ENCODE results near the gene TMEM158. TPM values are rescaled to one million over a fixed set of nuclear protein-coding genes. Genes with fewer than 3 reads are reported as not detected.

Gene TMEM158
- total RNA-seq, 1 experiment from 2014 or later, result 7.5 TPM

GRCh38 chr3:45212095-45212468, 14.0 kb downstream of the TMEM158 start:
- Histone ChIP-seq H3K36me3 (ENCODE audit: low read depth) (no peaks in the 10 kb centered on the region), H3K9me3 (ENCODE audit: insufficient read depth, low read depth) (no peaks in the 10 kb centered on the region), H3K4me1 (replicated peaks; ENCODE audit: insufficient read depth) (peaks cover 23% of the 10 kb centered on the region), H3K4me3 (no peak overlapping the region), H3K9me2 (ENCODE audit: insufficient read depth) (no peaks in the 10 kb centered on the region), H3K4me2 (no peak overlapping the region), H3K27ac (no peak overlapping the region), H3K27me3 (ENCODE audit: insufficient read depth, low read depth) (no peaks in the 10 kb centered on the region), H2AFZ (no peak overlapping the region), H3K79me2 (ENCODE audit: low read depth) (no peaks in the 10 kb centered on the region), H4K20me1 (ENCODE audit: insufficient read depth) (no peaks in the 10 kb centered on the region), H3F3A (ENCODE audit: insufficient read depth, low read depth) (peaks cover 6% of the 10 kb centered on the region; the same call in 1 of the 2 replicates)
- no TSS peak for BruUV-seq (replicated peaks)
- CTCF ChIA-PET, result interaction anchor here (3.1 kb wide), 1 partner anchor 171 kb away, joined by 17 read pairs; no protein-coding TSS in a partner anchor
- POLR2A ChIA-PET (ENCODE audit: unreplicated experiment), result interaction anchor here (0.6 kb wide), 1 partner anchor 101 kb away, joined by 3 read pairs; no protein-coding TSS in a partner anchor
- TF ChIP-seq EZH2 (IDR thresholded peaks at IDR 0.05; ENCODE audit: low read depth) (no peak), CTCF (conservative IDR thresholded peaks at IDR 0.05) (no peak)
- no peak for DNase-seq
- intact Hi-C loops (cut with micrococcal nuclease; ENCODE audit: unreplicated experiment), result no loop called here

GRCh38 chr3:45211466-45212094, 14.5 kb downstream of the TMEM158 start:
- TF ChIP-seq CTCF (conservative IDR thresholded peaks at IDR 0.05) (no peak), EZH2 (IDR thresholded peaks at IDR 0.05; ENCODE audit: low read depth) (no peak)
- Histone ChIP-seq H3K79me2 (ENCODE audit: low read depth) (no peaks in the 10 kb centered on the region), H3K36me3 (ENCODE audit: low read depth) (no peaks in the 10 kb centered on the region), H3K4me2 (no peak overlapping the region), H3K4me1 (replicated peaks; ENCODE audit: insufficient read depth) (peaks cover 24% of the 10 kb centered on the region), H3K27me3 (ENCODE audit: insufficient read depth, low read depth) (no peaks in the 10 kb centered on the region), H3K9me3 (ENCODE audit: insufficient read depth, low read depth) (no peaks in the 10 kb centered on the region), H4K20me1 (ENCODE audit: insufficient read depth) (no peaks in the 10 kb centered on the region), H2AFZ (no peak overlapping the region), H3K4me3 (no peak overlapping the region), H3K9me2 (ENCODE audit: insufficient read depth) (no peaks in the 10 kb centered on the region), H3F3A (ENCODE audit: insufficient read depth, low read depth) (peaks cover 6% of the 10 kb centered on the region; the same call in 1 of the 2 replicates), H3K27ac (no peak overlapping the region)
- DNase-seq, result no peak
- no TSS peak for BruUV-seq (replicated peaks)
- ChIA-PET CTCF (interaction anchor here (0.6 to 3.1 kb wide), 3 partner anchors 74 to 170 kb away, joined by 3 to 17 read pairs (median 3); no protein-coding TSS in a partner anchor), POLR2A (ENCODE audit: unreplicated experiment) (interaction anchor here (0.6 kb wide), 1 partner anchor 100 kb away, joined by 3 read pairs; no protein-coding TSS in a partner anchor)
- intact Hi-C loops (cut with micrococcal nuclease; ENCODE audit: unreplicated experiment), result no loop called here

- no peaks in the 10 kb centered on the region for H3K79me2 ChIP-seq (ENCODE audit: low read depth)
- no peaks in the 10 kb centered on the region for H3K9me2 ChIP-seq (ENCODE audit: insufficient read depth)
- no peaks in the 10 kb centered on the region for H3K27me3 ChIP-seq (ENCODE audit: insufficient read depth, low read depth)
- no TSS peak for BruUV-seq (replicated peaks)
- CTCF ChIA-PET, result interaction anchor here (0.7 to 3.1 kb wide), 10 partner anchors 11 to 169 kb away, joined by 3 to 17 read pairs (median 4); no protein-coding TSS in a partner anchor
- no peak overlapping the region for H3K4me3 ChIP-seq
- peaks cover 26% of the 10 kb centered on the region for H3K4me1 ChIP-seq (replicated peaks; ENCODE audit: insufficient read depth)
- POLR2A ChIA-PET (ENCODE audit: unreplicated experiment), result interaction anchor here (0.6 to 0.7 kb wide), 2 partner anchors 11 to 235 kb away, joined by 4 to 6 read pairs; no protein-coding TSS in a partner anchor
- H4K20me1 ChIP-seq (ENCODE audit: insufficient read depth), result no peaks in the 10 kb centered on the region
- no peak overlapping the region for H2AFZ ChIP-seq
- H3K27ac ChIP-seq, result no peak overlapping the region
- TF ChIP-seq CTCF (conservative IDR thresholded peaks at IDR 0.05), result peak; percentile 88
- no peak for TF ChIP-seq EZH2 (IDR thresholded peaks at IDR 0.05; ENCODE audit: low read depth)
- peak; percentile 66 to 79 for DNase-seq
- peaks cover 6% of the 10 kb centered on the region; the same call in 1 of the 2 replicates for H3F3A ChIP-seq (ENCODE audit: insufficient read depth, low read depth)
- no peaks in the 10 kb centered on the region for H3K36me3 ChIP-seq (ENCODE audit: low read depth)
- no peaks in the 10 kb centered on the region for H3K9me3 ChIP-seq (ENCODE audit: insufficient read depth, low read depth)
- peak overlapping the region; percentile 36; the same call in 1 of the 2 replicates for H3K4me2 ChIP-seq
- intact Hi-C loops (cut with micrococcal nuclease; ENCODE audit: unreplicated experiment), result loop anchor here (1.0 kb wide), 1 partner anchor 170 kb away; no protein-coding TSS in a partner anchor
Measured at GRCh38 chr3:45210308-45211041, 15.6 kb downstream of the TMEM158 start.

Data from PC-9 (cell line).